Stimulated activated CD8-positive, alpha-beta memory T cell treated with anti-CD3 and anti-CD28 coated beads, Interleukin-2, amount 100 ng/mL, for 48 hours (primary cell): ENCODE measurements around the gene C9orf50.
"Not testable (repeated sequence)": the region's sequence is repeated elsewhere in the genome, so short reads cannot be mapped to it uniquely, and the experiment has no call there.

Experiments used
- DNase-seq, 2 donors: peaks; one replicate each; pipeline ENCODE4 v3.0.0-alpha.2; 2020; ENCODE audit warnings: low read depth in 2 of 2

Gene C9orf50

GRCh38 chr9:129620669-129621295 lies at the start of gene C9orf50:
C9orf50 (minus strand) TSS chr9:129621101; CDS start chr9:129620574, 527 bp downstream.
- DNase-seq: no peak

DNA sequence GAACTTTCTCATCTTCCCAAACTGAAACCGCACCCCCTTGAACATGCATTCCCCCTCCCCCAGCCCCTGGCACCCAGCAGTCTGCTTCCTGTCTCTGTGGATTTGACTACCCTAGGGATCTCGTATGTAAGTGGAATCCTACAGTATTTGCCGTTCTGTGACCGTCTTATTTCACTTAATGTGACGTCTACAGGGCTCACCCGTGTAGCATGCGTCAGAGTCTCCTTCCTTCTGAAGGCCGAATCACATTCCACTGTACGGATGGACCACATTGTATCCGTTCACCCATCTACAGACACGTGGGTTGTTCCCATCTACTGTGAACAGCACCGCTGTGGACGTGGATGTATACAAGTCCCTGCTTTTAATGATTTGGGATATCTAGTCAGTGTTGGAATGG lies 49.0 kb upstream of the C9orf50 start:
- DNase-seq: no peak

DNA sequence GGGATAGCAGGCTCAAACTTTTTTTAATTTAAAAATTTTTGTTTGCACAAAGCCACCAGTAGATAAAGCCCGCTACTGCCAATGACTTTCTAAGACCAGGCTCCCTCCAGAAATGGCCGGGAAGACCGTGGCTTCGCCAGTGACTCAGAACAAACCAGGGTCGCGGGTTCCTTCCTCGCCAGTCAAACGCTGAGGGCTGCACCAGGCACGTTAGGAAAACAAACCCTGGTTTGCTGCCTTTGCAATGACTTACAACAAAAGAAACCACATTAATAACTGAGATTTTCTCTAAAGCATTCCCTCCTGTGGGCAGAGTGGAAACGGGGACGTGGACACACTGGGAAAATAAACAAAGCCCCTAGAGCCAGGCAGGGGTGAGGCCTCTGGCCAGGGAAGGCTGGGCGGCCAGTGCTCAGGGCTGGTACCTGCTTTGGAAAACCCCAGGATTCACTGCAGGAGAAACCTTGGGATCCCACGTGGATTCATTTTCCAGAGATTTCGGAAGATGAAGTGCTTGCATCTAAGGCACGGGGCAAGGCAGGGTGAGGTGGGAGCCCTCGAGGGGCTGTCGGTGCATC lies 48.3 kb upstream of the C9orf50 start:
- DNase-seq: no peak

GRCh38 chr9:129667850-129668249 lies 46.9 kb upstream of the C9orf50 start:
- no peak for DNase-seq

GRCh38 chr9:129667378-129667777 lies 46.5 kb upstream of the C9orf50 start:
- DNase-seq: no peak

DNA sequence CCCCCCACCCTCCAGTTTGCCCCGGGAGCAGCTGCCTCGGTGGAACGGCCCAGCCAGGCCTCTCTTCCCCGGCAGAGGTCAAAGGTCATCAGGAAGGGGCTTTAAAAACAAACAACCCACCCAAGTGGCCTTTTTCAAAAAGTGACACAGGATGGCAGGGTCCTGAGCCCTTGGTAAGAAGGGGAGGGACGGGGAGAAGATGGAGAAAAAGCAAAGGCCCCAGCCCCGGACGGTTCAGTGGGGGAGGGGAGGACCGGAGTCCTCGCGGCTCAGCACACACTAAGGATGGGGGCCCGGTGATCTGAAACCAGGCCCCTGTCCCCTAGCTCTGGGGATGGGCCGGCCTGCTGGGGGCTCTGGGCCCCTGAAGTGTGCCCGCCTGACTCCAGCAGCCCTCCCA lies 45.7 kb upstream of the C9orf50 start:
- DNase-seq: no peak

GRCh38 chr9:129665814-129666520 lies 45.1 kb upstream of the C9orf50 start:
- no peak for DNase-seq

GRCh38 chr9:129665389-129665775 lies 44.5 kb upstream of the C9orf50 start, which contains the start of gene PRRX2:
PRRX2 (plus strand) TSS chr9:129665647; CDS start chr9:129665868, 221 bp downstream.
- peak; percentile 24 to 30 for DNase-seq

DNA sequence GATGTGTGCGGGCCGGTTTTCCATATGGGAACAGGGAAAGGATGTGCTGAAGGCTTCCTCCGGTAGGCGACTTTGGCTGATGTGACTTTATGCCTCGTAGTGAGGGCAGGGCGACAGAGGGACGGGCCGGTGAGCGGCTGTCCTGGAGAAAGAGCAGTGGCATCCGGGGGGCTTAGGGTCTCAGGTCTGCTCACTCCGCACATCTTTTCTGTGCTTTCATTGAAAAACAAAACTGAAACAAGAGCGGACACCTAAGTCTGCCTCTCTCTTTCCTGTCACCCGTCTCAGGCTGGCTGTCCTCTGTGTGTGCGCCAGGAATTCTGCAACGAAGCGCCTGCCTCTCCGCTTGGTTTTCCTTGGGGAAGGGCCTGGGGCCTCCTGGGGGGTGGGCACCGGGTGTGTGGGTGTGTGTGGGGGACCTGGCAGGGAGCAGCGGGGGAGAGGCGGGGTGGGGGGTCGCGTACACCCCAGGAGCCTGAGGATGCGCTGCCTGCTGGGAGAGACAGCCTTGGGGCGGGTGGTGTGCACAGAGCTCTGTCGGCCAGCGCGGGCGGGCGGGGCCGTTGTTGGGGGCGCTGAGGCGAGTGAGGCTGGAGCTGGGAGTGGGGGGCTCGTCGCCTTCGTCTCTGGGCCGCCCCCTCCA lies 44.0 kb upstream of the C9orf50 start:
- no peak for DNase-seq

- not testable (repeated sequence) for DNase-seq
These were observed 41.3 kb upstream of the C9orf50 start for GRCh38 chr9:129662239-129662638.

DNA sequence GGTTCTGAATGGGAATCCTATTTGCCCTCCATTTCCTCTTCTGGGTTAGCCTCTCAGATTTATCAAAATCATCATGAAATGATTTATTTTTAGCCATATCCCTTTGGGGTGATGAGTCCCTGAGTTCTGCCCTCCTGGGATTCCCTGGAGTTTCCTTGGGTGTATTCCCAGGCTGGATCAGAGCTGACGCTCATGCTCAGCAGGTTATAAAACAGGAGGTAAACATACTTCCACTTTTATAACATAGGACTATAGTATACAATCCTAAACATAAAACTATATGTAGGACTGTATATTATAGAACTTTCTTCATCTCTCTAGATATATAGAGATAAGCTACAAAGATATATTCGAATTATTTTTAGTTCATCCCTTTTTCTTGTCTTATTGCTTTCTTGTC lies 40.1 kb upstream of the C9orf50 start:
- DNase-seq: no peak

- no peak for DNase-seq
These were observed 36.0 kb upstream of the C9orf50 start for GRCh38 chr9:129656795-129657390.

- no peak for DNase-seq
These were observed 34.8 kb upstream of the C9orf50 start for GRCh38 chr9:129655696-129656095.

- no peak for DNase-seq
These were observed 34.3 kb upstream of the C9orf50 start for GRCh38 chr9:129655154-129655553.

DNA sequence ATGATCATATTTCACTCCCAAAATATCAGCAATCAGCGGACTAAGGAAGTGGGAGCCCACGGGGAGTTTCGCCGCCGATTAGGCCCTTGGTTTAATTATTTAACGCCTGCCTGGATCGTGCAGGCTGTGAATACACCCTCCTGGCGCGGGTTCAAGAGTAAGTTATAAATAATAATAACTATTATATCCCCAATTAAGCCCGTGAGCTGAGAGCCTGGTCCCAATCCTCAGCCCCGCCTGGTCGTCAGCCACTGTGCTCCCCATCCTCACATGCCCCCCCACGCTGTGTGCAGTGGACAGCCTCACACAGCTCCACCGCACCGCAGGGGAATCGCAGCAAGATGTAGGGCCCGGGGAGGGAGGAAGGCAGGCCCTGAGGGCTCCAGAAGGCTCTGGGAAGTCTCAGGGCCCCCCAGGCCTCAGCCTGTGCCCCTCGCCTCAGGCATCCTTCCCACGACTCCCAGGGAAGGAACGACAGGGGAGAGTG lies 33.7 kb upstream of the C9orf50 start:
- no peak for DNase-seq

GRCh38 chr9:129653823-129654553 lies 33.1 kb upstream of the C9orf50 start:
- no peak for DNase-seq

GRCh38 chr9:129650680-129651235 lies 29.9 kb upstream of the C9orf50 start:
- no peak for DNase-seq

GRCh38 chr9:129649726-129650679 lies 29.1 kb upstream of the C9orf50 start:
- no peak for DNase-seq

GRCh38 chr9:129648764-129649115 lies 27.8 kb upstream of the C9orf50 start:
- no peak for DNase-seq
